GM19467 (cell line): Measurements from ENCODE around the gene FCGR3B.
"Not testable (repeated sequence)": the region's sequence is repeated elsewhere in the genome, so short reads cannot be mapped to it uniquely, and the experiment has no call there.

Experiments
- ATAC-seq: cut with Tn5 transposase; IDR thresholded peaks from one replicate; pipeline ENCODE4 v1.9.1; 2021; ENCODE audit warnings: mild to moderate bottlenecking, moderate library complexity; ENCODE audit not compliant: unreplicated experiment

FCGR3B gene

GRCh38 chr1:161639203-161639602 is 8.2 kb upstream of the FCGR3B start:
- not testable (repeated sequence) for ATAC-seq

- not testable (repeated sequence) for ATAC-seq
Observed at GRCh38 chr1:161638251-161638993, 7.4 kb upstream of the FCGR3B start.

DNA sequence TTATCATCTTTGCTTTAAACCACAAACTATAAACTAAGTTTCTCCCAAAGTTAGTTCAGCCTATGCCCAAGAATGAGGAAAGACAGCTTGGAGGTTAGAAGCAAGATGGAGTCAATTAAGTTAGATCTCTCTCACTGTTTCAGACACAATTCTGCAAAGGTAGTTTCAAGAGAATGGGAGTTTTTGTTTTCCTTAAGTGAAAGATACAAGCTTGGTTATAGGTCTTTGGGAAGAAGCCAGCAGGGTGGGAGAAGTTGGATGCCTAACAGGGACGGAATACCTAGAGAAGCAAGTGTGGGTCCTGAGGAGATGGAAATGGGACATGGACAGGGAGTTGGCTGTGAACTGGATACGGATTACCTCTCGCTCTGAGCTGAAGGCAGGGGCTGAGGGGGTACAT is 6.0 kb upstream of the FCGR3B start:
- not testable (repeated sequence) for ATAC-seq

DNA sequence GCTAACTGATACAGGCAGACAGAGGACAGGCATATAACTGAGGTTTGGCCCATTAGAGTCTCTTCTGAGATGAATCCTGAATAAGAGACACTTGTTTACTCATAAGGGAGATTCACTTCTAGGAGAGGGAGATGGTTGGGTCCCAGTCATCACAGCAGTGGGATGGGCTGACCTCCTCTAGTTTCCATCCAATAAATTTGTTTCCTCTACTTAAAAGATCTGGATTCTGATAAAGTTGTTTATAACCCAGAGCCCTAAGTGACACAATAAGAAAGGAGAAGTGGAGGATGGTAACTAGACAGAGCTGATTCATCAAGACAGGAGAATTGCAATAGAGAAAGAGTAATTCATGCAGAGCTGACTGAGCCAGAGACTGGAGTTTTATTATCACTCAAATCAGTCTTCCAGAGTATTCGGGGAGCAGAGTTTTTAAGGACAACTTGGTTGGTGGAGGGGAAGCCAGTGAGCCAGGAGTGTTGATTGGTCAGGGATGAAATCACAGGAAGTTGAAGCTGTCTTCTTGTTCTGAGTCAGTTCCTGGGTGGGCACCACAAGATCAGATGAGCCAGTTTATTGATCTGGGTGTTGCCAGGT is 5.3 kb upstream of the FCGR3B start:
- ATAC-seq = not testable (repeated sequence)

- ATAC-seq = not testable (repeated sequence)
Observed at GRCh38 chr1:161634993-161635392, 4.0 kb upstream of the FCGR3B start.

GRCh38 chr1:161630128-161630742 is 741 bp downstream of the FCGR3B start:
- ATAC-seq = not testable (repeated sequence)

DNA sequence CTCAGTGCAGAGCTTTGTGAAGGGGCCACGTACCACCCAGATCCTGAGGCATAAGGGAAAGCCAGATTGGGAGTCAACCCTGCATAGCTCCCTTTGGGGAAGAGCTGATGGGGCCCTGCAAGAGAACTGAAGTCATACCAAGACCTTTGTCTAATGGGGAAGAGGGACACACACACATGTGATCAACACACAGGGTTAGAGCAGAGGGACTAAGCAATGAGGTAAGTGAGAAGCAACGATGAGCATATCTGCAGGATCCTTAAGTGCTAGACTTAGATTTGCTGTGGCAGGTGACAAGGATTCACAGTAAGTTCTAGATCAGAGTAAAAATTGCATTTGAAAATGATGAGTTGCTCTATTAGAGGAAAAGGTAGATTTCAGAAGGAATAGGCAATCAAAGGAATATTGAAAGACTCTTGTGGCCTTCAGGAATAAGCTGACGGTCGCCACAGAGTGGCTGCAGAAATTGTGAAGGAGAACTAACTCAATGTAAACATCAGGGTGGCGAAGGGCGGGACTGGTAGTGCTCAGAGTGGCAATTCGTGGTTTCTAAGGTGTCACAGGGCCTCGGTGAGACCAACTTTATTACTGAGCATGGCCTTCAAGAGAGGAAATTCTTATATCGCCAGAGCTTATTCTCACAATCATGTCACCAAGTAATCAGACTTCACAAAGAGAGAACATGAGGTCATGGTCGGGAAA is 4.4 kb downstream of the FCGR3B start:
- not testable (repeated sequence) for ATAC-seq

- ATAC-seq = not testable (repeated sequence)
Observed at GRCh38 chr1:161624605-161625004, 6.4 kb downstream of the FCGR3B start.

GRCh38 chr1:161623401-161624051 is 7.5 kb downstream of the FCGR3B start:
- ATAC-seq = not testable (repeated sequence)

DNA sequence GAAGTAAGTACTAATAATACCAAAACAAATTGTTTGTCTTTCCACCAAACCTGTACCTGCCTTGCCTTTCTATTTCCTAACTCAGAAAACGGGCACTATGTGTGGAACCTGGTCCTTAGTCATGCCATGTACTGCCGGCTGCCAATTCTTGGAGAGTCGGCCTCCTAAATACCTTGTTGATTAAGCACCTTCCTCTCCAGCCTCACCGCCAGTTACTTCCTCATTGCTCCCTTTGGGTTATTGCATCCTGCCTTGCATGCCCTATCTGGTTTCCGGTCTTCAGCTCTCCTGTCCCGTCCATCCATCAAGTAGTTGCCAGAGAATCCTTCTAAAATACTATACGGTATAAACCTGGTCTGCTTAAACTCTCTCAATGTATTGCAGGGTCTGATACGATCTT is 8.9 kb downstream of the FCGR3B start:
- ATAC-seq = not testable (repeated sequence)

DNA sequence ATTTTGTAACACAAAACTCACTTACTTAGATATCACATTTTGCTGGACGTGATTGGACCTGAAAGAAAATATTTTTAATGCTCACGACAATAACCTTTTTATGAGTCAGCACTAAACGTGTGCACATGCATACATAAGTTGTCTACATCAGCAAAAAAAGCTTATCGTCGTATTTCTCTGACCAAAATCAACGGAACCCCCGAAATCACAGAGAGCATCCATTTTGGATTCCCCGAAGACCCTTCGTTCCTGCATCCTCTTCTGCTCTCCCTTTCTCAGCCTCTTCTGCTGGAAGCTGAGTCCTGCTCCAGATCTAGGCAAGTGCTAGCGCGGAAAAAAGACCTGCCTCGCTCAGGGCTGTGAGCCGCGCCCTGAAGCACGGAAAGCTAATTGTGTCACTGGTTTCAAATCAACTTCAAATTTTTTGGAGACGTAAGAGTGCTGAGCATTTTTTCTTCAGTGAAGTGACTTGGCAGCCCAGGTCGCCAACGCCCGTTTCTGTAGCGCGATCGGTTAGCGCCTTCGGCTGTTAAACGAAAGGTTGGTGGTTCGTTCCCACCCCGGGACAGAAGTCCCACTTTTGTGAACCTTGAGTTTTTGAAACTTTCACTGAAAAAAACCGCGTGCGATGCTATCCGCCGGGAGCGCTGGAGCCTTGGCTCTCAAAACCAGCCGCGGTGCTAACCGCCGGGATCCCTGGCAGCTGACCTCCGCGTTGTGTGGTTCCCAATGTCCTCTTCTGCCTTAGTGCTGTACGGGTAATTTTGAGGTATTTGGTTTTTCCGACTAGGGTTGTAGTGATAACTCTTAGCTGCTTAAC is 9.6 kb downstream of the FCGR3B start:
- not testable (repeated sequence) for ATAC-seq

DNA sequence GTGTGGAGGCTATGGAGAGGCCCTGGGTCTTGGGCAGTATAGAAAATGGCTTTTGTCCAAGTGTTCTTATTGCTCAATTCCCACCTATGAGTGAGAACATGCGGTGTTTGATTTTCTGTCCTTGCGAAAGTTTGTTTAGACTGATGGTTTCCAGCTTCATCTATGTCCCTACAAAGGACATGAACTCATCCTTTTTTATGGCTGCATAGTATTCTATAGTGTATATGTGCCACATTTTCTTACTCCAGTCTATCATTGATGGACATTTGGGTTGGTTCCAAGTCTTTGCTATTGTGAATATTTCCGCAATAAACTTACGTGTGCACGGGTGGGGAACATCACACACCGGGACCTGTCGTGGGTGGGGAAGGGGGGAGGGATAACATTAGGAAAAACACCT is 10.6 kb downstream of the FCGR3B start:
- ATAC-seq = not testable (repeated sequence)

GRCh38 chr1:161618517-161618916 is 12.5 kb downstream of the FCGR3B start:
- not testable (repeated sequence) for ATAC-seq

GRCh38 chr1:161616417-161616816 is 14.6 kb downstream of the FCGR3B start:
- ATAC-seq = not testable (repeated sequence)

DNA sequence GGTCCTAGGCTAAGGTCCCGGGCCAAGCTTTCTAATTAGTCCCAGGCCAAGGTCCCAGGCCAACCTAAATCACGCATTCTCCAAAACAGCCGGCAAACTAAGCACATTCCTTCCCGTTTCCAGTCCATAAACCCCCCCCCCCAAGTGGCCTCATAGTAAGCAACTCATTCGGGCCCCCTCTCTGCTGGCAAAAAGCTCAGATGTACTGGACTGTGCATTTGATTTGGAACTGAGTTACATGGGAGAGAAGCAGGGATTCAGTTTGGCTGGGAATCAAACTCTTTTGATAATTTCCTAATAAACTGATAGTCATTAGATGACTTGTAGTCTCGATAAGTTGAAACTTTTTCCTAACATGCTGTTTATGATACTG is 17.8 kb downstream of the FCGR3B start:
- not testable (repeated sequence) for ATAC-seq

DNA sequence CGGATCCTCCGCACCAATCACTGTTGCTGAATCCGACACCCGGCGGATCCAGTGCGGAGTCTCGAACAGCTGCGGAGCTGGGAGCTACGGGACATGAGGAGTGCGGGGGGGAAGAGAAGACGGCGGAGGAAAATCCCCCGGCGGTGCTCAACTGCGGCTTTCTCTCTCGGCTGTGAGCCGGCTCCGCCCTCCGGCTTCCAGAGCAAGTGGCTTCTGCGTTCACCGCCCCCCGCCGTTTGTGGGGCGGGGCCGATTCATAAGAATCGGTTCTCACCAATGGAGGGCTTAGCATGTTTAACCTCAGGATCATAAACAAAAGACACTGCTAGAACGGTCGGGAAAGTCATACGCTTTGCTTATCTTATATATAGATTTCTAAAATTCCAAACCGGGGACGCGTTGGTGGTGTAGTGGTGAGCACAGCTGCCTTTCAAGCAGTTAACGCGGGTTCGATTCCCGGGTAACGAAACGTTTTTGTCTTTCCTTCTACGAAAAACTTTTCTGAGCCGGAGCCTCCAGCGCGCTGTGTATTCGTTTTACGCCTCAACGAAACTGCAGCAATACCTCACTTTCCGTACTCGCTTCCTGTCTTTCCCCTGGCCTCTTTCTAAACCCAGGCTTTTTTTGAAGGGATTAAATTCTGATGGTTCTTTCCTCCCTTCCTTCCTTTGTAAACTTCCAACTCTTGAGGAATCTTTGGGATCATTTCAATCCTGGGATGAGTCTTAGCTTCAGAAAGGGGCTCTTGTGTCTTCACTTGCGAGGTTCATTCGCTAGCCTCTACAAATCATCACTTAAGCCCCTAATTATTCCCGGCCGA is 18.4 kb downstream of the FCGR3B start:
- ATAC-seq = peak; percentile 78

GRCh38 chr1:161611866-161612321 is 19.1 kb downstream of the FCGR3B start:
- ATAC-seq = peak; percentile 17

DNA sequence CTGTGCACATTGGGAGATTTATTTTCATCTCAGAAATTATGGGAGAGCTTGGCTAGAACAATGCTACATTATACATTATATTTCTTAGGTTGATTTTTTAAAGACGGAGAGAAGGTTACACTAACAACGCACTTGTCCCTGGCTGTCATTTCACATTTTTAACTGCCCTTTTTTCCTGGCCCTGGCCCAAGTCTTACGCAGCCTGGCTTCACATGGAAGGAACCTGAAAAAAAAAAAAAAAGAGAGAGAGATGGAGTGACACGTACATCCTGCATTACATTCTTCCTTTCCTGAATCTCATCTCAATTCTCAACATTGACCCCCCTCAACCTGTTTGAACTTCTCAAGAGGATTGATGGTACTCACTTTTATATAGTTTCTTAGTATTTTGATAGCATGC is 20.8 kb downstream of the FCGR3B start:
- ATAC-seq = not testable (repeated sequence)
